GM21825 (cell line): Measurements from ENCODE around the gene NDFIP2.

Source experiments
- ATAC-seq: cut with Tn5 transposase; IDR thresholded peaks from one replicate; pipeline ENCODE4 v1.9.1; 2021; ENCODE audit warnings: mild to moderate bottlenecking, moderate library complexity; ENCODE audit not compliant: unreplicated experiment

Gene NDFIP2

GRCh38 chr13:79480954-79481684, at the start of gene NDFIP2:
NDFIP2 (plus strand) TSS chr13:79481155; CDS start chr13:79481204, 49 bp downstream.
- ATAC-seq, result peak; percentile 88

DNA sequence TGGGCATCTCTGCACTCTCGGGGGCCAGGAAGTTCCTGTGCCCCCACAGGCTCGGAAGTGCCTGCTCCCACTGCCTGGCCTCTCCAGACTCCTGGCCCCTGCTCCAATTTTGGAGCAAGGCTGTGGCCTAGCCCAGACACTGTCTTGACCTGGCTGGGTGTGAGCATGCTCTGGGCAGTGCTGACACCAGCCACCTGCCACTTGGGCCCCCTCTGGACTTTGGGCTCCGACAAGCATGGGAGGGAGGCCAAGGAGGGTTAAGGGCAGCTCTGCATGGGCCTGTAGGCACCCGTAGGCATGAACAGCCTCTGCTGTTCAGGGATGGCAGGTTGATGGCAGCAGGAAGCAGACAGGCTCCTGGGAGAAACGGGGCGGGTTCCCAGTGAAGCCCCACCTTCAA, 48.9 kb upstream of the NDFIP2 start:
- ATAC-seq, result no peak

DNA sequence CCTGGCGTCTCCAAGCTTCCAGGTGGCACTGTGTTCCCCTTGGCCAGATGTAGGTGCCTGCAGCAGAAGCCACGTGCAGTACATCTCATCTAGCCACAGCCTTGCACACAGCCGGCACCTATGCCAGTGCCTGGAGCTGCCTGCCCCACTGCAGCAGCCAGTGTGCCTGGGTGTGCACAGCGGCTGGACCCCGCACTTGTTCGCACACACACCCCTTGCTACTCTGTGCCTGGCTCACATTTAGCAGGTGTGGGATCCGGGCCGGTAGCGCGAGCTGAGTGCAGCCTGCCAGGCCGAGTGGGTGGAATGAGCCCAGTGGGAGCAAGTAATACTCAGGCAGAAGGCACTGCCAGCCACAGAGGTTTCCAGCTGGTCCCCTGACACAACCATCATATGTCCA, 48.0 kb upstream of the NDFIP2 start:
- ATAC-seq, result no peak

DNA sequence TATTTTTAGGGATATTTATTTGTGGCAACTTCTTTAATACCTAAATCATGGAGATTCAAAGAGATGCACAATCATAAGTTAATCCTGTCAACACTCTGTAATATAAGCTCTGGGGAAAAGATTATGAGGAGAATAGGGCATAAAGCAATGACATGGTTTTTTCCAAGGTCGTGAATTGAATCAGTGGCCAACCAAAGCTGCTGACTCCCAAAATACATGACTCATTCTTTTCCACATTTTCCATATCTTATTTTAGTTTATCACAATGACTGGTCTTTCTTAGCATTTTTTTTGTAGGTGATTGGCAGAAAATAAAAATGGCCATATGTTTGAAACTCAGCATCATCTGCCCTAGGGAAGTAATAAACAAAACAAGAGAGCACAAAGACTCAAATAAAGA, 46.4 kb upstream of the NDFIP2 start:
- ATAC-seq, result no peak

GRCh38 chr13:79435561-79435990, 45.4 kb upstream of the NDFIP2 start:
- no peak for ATAC-seq

DNA sequence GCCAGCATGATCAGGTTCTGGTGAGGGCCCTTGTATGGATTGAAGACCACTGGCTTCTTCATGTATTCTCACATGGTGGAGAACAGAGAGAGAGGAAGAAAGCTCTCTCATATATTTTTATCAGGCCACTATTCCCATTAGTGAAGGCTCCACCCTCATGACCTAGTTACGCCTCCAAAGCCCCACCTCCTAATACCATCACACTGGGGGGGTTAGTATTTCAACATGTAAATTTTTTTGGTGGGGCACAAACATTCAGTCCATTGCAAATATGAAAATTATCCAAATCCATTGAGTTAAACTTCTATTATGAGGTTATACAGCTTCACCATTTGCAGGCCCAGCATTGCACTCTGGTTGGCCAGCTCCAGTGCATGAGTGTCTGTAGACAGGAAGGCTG, 41.7 kb upstream of the NDFIP2 start:
- ATAC-seq, result no peak

DNA sequence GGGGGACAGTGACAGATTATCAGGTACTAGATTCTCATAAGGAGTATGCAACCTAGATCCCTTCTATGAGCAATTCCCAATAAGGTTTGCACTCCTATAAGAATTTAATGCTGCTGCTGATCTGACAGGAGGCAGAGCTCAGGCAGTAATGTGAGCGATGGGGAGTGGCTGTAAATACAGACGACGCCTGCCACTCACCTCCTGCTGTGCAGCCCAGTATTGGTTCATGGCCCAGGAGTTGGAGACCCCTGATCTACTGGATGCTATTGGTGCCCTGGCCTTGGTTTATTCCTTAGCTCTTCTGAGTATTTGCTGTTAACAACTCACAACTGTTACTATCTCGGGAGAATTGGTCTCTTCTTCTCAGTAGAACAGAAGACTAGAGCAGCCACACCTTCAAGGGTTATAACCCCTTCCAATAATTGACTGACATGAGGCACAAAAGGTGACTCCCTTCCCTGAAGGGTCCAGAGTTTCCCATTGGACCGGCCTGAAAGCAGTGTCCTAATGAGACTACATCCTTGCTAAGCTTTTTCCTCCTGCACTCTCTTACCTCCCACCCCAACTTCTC, 39.9 kb upstream of the NDFIP2 start:
- ATAC-seq, result no peak

DNA sequence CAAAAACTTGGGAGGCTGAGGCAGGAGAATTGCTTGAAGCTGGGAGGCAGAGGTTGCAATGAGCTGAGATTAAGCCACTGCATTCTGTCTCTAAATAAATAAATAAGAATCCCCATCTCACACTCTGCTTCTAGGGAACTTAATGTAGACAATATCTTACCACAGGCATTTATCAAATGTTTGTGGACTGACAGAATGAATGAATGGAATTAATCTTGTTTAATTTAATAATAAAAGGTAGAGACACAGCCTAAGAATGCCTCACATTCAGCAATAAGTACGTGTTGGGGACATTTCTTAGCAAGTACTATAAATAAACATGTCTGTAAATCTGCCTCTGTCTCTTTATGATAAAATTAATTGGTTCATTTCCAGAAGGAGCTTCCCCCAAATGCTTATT, 38.7 kb upstream of the NDFIP2 start:
- ATAC-seq, result no peak

- no peak for ATAC-seq
These were observed 38.2 kb upstream of the NDFIP2 start for GRCh38 chr13:79442706-79443105.

DNA sequence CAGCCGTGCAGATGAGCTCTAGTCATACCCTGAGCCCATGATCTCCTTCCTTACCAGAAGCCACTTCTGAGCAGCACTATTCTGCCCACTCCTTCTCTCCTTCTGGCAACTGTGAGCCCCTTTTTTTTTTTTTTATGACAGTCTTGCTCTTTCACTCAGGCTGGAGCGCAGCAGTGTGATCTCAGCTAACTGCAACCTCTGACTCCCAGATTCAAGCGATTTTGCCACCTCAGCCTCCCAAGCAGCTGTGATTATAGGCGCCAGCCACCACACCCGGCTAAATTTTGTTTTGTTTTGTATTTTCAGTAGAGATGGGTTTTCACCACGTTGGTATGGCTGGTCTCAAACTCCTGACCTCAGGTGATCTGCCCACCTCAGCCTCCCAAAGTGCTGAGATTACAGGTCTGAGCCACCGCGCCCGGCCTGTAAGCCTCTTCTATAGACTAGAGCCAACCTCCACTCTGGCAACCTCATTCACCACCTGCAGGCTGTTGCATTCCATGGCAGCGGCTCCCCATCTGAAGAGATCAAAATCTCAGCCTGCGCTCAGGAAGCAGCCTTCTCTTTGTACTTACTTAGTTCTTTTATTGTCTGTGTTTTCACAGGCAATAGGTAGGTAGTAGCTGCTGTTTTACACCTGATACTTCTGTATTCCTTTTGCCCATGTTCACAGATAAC, 34.8 kb upstream of the NDFIP2 start:
- no peak for ATAC-seq

DNA sequence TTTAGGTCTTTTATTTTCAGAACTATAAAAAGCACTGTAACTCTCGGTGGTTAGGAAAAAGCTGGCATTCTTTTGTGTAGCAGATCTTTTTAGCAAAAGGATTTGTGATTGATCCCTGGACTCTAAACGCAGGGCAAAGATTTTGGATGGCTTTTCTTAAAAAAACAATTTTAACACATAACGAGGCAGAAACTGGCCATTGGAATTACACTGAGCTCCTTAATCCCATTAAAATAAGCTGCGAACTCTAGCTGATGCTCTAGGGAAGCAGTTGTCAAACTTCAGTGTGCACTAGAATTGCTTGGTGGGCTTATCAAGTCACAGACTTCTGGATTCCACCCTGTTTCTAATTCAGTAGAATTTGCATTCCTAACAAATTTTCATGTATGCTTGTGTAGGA, 33.8 kb upstream of the NDFIP2 start:
- no peak for ATAC-seq

DNA sequence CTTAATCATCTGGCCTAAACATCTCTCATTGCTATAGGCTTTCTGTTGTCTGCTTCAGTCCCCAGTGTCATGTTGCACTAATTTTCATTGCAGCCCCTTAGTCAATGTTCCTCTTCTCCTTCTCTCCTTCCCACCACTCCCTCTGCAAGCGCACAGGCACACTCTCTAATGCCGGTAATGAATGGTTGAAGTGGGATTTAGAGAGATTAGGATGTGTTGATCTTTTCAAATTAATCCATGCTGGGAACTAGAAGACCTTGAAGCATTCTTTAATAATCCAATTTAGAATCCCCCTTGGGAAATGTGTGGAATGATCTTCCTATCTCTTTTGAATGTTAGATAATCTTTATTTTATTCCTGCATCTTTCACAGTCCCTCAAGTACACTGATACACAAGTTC, 33.2 kb upstream of the NDFIP2 start:
- ATAC-seq, result no peak

DNA sequence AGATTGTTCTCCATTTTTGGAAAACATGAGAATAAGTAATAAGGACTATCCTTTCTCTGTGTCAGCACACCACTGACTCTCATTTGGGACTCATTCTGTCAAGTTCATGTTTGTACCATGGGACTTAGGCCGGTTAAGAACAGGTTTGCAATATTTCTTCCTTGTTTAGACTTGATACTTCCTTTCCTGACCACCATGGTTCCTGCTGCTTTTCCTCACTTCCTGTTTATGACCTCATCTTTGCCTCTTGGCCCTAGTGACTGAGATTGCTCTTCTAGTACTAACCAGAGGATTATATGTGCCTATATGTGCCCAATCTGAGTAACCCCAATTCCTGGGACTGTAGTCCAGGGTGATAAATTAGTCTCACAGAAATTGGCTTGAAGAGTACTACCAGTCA, 32.5 kb upstream of the NDFIP2 start:
- no peak for ATAC-seq

- no peak for ATAC-seq
These were observed 30.8 kb upstream of the NDFIP2 start for GRCh38 chr13:79450110-79450509.

DNA sequence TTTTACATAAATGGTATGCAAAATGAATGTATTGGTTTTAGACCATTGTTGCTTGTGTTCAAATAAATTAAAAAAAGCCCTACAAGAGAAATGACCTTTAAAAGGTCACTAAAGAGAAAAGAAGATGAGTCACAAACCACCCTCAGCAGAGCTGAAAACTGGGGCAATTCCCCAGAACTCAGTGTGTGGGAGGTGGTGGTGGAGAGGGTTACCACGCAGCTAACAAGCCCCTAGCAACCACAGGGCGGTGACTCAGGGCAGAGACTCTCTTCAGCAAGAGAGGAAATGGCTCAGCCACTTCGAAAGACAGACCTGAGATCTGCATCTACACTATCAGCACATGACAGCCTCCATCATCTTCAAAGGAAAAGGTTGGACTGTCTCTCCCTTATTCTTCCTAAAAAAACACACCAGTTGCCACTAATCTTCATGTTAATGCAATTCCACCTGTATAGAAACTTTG, 29.4 kb upstream of the NDFIP2 start:
- peak; percentile 100 for ATAC-seq

DNA sequence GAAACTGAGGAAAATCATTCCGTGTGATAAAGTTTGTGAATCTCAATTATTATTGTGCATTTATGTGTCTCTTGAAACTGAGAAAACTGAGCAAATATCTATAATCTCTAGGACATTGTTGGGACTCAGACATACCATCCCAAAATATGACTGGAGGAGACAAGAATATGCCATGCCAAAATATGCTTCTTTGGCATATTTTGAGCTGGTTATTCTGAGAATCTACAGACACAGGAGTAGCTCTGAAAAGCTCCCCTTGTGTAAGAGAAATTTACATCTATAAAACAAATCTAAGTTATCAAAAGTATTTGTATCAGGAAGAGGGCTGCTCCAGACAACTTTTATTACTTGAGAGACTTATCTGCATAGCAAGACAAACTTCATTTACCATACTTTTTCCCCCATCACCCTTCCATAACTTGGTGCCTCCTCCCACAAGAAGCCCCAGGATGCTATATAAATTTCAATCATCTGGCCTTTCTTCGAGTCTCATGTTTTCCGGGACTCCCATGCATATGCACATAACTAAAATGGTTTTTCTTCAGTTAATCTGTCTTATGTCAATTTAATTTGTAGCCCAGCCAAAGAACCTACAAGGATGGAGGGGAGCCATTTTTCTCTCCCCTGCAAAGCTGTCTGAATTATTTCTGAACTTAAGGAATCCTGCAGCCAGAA, 28.6 kb upstream of the NDFIP2 start:
- ATAC-seq, result no peak

GRCh38 chr13:79455331-79455730, 25.6 kb upstream of the NDFIP2 start:
- no peak for ATAC-seq

- ATAC-seq, result no peak
These were observed 24.9 kb upstream of the NDFIP2 start for GRCh38 chr13:79456051-79456450.

DNA sequence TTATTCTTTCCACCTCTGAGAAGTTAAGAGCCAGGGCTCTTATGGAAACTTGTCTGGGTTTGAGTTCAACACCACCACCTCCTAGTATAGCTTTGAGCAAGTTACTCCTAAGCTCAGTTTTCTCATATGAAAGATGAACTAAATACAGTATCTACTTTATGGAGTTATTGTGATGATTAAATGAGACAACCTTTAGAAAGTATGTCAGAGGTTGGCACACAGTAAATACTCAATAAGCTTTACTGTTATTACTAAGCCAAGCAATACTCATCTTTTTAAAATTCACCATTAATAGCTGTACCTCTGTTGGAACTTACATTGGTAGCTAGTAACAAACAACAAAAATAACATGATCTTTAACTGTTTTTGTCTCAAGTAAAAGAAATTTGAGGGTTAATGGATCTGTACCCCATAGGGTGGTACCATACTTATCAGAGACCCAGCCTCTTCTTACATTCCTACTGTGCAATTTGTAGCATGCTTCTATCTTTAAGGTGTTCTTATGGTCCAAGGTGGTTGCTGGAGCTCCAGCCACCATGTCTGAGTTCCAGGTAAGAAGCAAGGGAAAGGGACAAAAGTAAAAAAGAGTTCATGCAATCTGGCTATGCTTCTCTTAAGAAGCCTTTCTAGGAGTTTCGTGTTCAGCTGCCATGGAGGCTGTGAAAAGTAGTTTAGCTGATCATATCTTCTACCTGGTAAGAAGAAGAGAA, 24.1 kb upstream of the NDFIP2 start:
- ATAC-seq, result no peak

- ATAC-seq, result no peak
These were observed 23.6 kb upstream of the NDFIP2 start for GRCh38 chr13:79457390-79457789.

DNA sequence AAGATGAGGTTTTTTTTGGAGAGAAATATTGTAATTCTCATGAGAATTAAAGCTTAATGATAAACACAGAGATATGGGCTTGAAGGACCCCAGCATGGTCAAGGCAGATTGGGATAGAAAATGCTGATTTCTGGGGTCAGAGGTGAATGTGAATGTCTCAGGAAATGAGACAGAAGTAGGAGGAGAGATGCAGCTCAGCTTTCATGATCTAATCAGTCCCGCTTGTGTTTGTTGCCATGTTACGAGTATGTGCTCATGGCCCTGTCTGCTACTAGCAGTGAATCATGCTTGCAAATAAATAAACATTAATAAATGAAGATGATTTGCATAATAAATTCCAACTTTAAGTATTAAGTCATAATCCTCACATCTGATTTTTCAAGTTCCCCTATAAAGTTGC, 23.0 kb upstream of the NDFIP2 start:
- no peak for ATAC-seq
